HS-27A (cell line): ENCODE measurements around the gene GCLC.

Experiments used
- DNase-seq: peaks from one replicate; pipeline ENCODE4 v3.0.0-alpha.2; 2012; ENCODE audit warnings: low read depth, missing footprints

GCLC gene

GRCh38 chr6:53447865-53448264 is 97.0 kb downstream of the GCLC start:
- DNase-seq = no peak
